Measurements from ENCODE around the gene VNN1. TPM values are rescaled to one million over a fixed set of nuclear protein-coding genes. Genes with fewer than 3 reads are reported as not detected.

Gene VNN1
- total RNA-seq, 6 donors from 2014 or later: 0.67 to 9.4 (median 4.7) TPM

DNA sequence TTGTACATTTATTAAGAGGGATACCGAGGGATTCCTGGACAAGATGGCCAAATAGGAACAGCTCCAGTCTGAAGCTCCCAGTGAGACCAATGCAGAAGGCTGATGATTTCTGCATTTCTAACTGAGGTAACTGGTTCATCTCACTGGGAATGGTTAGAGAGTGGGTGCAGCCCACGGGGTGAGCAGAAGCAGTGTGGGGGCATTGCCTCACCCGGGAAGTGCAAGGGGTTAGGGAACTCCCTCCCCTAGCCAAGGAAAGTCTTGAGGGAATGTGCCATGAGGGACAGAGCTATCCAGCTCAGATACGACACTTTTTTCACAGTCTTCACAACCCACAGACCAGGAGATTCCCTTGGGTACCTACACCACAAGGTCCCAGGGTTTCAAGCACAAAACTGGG is 79.1 kb downstream of the VNN1 start:
- WGBS, 2 donors: 73 to 84% methylated on average over 4 of the region's 4 CpGs
- DNase-seq (no peak), ATAC-seq (ENCODE audit: low FRiP score in 2 of 2) (no peak)
- Histone ChIP-seq H3K27ac (no peak overlapping the region), H3K4me3 (no peak overlapping the region), H3K36me3 (no peaks in the 10 kb centered on the region), H3K27me3 (no peaks in the 10 kb centered on the region), H3K4me1 (no peaks in the 10 kb centered on the region), H3K9me3 (no peaks in the 10 kb centered on the region)
- TF ChIP-seq, protein P1, sequence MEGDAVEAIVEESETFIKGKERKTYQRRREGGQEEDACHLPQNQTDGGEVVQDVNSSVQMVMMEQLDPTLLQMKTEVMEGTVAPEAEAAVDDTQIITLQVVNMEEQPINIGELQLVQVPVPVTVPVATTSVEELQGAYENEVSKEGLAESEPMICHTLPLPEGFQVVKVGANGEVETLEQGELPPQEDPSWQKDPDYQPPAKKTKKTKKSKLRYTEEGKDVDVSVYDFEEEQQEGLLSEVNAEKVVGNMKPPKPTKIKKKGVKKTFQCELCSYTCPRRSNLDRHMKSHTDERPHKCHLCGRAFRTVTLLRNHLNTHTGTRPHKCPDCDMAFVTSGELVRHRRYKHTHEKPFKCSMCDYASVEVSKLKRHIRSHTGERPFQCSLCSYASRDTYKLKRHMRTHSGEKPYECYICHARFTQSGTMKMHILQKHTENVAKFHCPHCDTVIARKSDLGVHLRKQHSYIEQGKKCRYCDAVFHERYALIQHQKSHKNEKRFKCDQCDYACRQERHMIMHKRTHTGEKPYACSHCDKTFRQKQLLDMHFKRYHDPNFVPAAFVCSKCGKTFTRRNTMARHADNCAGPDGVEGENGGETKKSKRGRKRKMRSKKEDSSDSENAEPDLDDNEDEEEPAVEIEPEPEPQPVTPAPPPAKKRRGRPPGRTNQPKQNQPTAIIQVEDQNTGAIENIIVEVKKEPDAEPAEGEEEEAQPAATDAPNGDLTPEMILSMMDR (IDR thresholded peaks at IDR 0.05): no peak
- TF ChIP-seq POLR2AphosphoS5 (IDR thresholded peaks at IDR 0.05): no peak
- TF ChIP-seq POLR2A (IDR thresholded peaks at IDR 0.05): no peak
- no peak for TF ChIP-seq EP300 (IDR thresholded peaks at IDR 0.05)

DNA sequence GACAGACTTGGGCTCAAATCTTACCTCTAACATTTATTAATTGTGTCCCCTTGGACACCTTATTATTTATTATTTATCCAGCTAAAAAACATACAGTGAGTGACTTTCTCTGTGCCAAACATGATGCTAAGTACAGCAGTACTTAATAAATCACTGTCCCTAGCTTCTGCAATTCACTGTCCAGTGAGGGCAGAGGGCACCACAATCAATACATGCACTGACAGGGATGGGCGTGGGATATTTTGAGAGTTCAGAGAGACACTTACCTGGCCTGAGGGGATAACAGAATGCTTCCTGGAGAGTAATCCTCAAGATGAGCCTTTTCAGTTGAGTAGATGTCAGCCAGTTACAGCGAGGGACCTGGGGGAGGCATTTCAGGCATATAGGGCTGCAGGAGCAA is 80.5 kb downstream of the VNN1 start:
- WGBS, 2 donors: 73 to 80% methylated on average over 2 of the region's 2 CpGs
- H3K27me3 ChIP-seq: no peaks in the 10 kb centered on the region
- DNase-seq (no peak), ATAC-seq (ENCODE audit: low FRiP score in 2 of 2) (no peak)
- no peaks in the 10 kb centered on the region for H3K4me1 ChIP-seq
- TF ChIP-seq, protein P1 (IDR thresholded peaks at IDR 0.05): no peak
- no peak for TF ChIP-seq EP300 (IDR thresholded peaks at IDR 0.05)
- no peak overlapping the region for H3K4me3 ChIP-seq
- H3K9me3 ChIP-seq: no peaks in the 10 kb centered on the region
- no peak overlapping the region for H3K27ac ChIP-seq
- no peaks in the 10 kb centered on the region for H3K36me3 ChIP-seq

Other genes with a start within 250 kb of the VNN1 start
- 10 to 100 TPM; 23.2 to 86.6 (median 44.8) TPM for gene STX7, start 200.9 kb downstream of the VNN1 start, total RNA-seq
- gene TAAR9, start 175.8 kb downstream of the VNN1 start, total RNA-seq: not detected
- gene TAAR8, start 161.4 kb downstream of the VNN1 start, total RNA-seq: not detected
- not detected for gene TAAR6, start 143.7 kb downstream of the VNN1 start, total RNA-seq
- gene TAAR5, start 124.3 kb downstream of the VNN1 start, total RNA-seq: not detected
- gene TAAR2, start 89.8 kb downstream of the VNN1 start, total RNA-seq: not detected
- not detected for gene TAAR1, start 54.9 kb downstream of the VNN1 start, total RNA-seq
- gene VNN2, start 43.8 kb upstream of the VNN1 start, total RNA-seq: 10 to 100 TPM in 5 of 6 donors, 1 to 10 TPM in 1; 5.2 to 29.3 (median 16.9) TPM
- gene SLC18B1, start 84.6 kb upstream of the VNN1 start, total RNA-seq: 10 to 100 TPM in 1 of 6 donors, 1 to 10 TPM in 5; 3.6 to 12.0 (median 6.2) TPM
- 1,000 to 10,000 TPM in 2 of 6 donors, 100 to 1,000 TPM in 4; 352 to 1,509 (median 888) TPM for gene RPS12, start 100.5 kb upstream of the VNN1 start, total RNA-seq

All from upper lobe of left lung (tissue), 6 donors.